IPS-20b (cell line): ENCODE measurements around the gene SLC12A7.

ENCODE experiments used
- H3K27ac ChIP-seq: one replicate; pipeline ENCODE4 v1.5.1; 2013; ENCODE audit warnings: low read length
- H3K27me3 ChIP-seq: 2 replicates; pipeline ENCODE4 v1.6.1; 2013; ENCODE audit warnings: mild to moderate bottlenecking, low read length, inconsistent platforms; ENCODE audit not compliant: insufficient read depth
- H3K36me3 ChIP-seq: 2 replicates; pipeline ENCODE4 v1.6.1; 2013; ENCODE audit warnings: low read depth, mild to moderate bottlenecking, inconsistent platforms, low read length, moderate library complexity; ENCODE audit not compliant: insufficient read depth
- H3K4me1 ChIP-seq: 2 replicates; pipeline ENCODE4 v1.6.1; 2013; ENCODE audit warnings: mild to moderate bottlenecking, control low read depth, inconsistent platforms, low read length, moderate library complexity; ENCODE audit not compliant: insufficient read depth
- H3K4me3 ChIP-seq: 2 replicates; pipeline ENCODE4 v1.5.1; 2013; ENCODE audit warnings: mild to moderate bottlenecking, low read length, inconsistent platforms
- H3K9ac ChIP-seq: 2 replicates; pipeline ENCODE4 v1.6.1; 2013; ENCODE audit warnings: low read depth, mild to moderate bottlenecking, inconsistent platforms, low read length, moderate library complexity
- H3K9me3 ChIP-seq: 2 replicates; pipeline ENCODE4 v1.6.1; 2013; ENCODE audit warnings: mild to moderate bottlenecking, low read depth, low read length, inconsistent platforms; ENCODE audit not compliant: insufficient read depth

Gene SLC12A7

DNA sequence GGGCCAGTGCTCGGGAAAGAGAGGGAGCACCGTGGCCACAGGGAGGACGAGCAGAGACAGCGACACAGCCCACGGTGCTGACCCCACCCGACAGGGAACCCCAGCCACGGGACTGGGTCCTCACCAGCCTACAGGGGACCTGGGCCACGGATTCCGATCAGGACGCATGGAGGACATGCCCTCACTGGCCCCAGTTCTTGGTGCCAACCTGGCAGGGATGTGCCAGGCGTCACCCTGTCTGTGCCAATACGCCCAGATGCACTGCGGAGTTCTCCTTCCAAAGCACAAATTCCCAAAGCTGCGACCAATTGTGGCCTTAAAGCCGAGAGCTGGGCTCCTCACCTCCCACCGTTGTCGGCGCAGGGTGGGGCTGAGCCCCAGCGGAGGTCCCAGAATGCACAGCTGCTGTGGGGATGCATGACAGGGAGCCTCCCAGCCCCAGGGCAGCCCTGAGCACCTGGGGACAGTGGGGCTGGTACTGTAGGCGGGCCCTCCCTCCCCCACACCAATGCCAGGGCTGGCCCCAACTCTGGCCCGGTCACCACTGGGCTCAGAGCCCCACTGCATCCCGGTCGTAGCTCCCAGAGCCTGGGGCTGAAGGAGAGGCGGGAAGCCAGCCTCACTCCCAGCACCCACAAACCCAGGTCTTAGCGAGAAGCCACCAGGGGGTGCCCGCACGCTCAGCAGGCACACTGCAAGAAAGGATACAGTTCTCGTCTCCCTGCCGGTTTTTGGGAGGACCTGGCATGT, 59.0 kb downstream of the SLC12A7 start:
- no peak overlapping the region for H3K4me3 ChIP-seq
- no peak overlapping the region; the same call in 1 of the 2 replicates for H3K9ac ChIP-seq
- H3K36me3 ChIP-seq, result peaks cover 53% of the 10 kb centered on the region
- no peaks in the 10 kb centered on the region for H3K27me3 ChIP-seq
- no peaks in the 10 kb centered on the region for H3K9me3 ChIP-seq
- no peak overlapping the region for H3K27ac ChIP-seq
- no peaks in the 10 kb centered on the region for H3K4me1 ChIP-seq

DNA sequence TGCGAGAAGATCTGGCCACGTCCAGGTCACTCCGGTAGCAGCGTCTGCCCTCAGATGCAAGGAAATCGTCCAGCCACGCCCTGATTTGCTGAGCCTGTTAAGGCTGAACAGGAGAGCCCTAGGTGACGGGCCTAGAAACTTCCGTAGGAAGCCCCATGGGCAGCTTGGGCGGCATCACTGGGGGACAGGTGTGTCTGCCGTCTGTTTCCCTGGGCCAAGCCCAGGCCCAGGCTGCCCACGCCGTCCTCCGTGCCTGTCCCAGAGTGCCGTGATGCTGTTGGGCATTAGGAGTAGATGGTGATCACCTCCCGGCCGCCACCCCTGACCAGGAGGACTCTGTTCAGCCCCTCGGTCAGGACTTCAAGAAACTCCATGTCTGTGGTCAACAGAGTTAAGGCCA, 59.8 kb downstream of the SLC12A7 start:
- H3K4me3 ChIP-seq, result no peak overlapping the region
- no peaks in the 10 kb centered on the region for H3K27me3 ChIP-seq
- H3K27ac ChIP-seq, result no peak overlapping the region
- no peaks in the 10 kb centered on the region for H3K9me3 ChIP-seq
- no peaks in the 10 kb centered on the region for H3K4me1 ChIP-seq
- H3K36me3 ChIP-seq, result peaks cover 46% of the 10 kb centered on the region
- H3K9ac ChIP-seq, result no peak overlapping the region

DNA sequence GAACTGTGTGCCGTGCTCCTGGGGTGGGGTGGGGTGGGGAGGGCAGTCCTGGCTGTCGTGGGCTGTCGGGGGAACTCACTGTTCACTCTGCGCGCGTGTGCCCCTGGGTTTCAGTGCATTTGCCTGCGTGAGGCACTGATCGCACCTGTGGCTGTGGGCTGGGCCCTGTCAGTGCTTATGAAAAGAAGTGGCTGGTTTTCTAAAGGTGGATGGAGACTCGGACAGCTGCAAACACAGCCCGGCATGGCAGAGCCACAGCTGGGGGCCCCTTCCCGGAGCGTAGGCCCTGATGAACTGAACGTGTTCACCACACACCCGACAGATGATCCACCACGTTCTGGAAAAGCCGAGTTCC, 60.5 kb downstream of the SLC12A7 start:
- no peak overlapping the region for H3K9ac ChIP-seq
- H3K9me3 ChIP-seq, result peaks cover 3% of the 10 kb centered on the region; the same call in 1 of the 2 replicates
- peaks cover 39% of the 10 kb centered on the region for H3K36me3 ChIP-seq
- no peak overlapping the region for H3K27ac ChIP-seq
- no peaks in the 10 kb centered on the region for H3K4me1 ChIP-seq
- H3K4me3 ChIP-seq, result no peak overlapping the region
- H3K27me3 ChIP-seq, result no peaks in the 10 kb centered on the region

DNA sequence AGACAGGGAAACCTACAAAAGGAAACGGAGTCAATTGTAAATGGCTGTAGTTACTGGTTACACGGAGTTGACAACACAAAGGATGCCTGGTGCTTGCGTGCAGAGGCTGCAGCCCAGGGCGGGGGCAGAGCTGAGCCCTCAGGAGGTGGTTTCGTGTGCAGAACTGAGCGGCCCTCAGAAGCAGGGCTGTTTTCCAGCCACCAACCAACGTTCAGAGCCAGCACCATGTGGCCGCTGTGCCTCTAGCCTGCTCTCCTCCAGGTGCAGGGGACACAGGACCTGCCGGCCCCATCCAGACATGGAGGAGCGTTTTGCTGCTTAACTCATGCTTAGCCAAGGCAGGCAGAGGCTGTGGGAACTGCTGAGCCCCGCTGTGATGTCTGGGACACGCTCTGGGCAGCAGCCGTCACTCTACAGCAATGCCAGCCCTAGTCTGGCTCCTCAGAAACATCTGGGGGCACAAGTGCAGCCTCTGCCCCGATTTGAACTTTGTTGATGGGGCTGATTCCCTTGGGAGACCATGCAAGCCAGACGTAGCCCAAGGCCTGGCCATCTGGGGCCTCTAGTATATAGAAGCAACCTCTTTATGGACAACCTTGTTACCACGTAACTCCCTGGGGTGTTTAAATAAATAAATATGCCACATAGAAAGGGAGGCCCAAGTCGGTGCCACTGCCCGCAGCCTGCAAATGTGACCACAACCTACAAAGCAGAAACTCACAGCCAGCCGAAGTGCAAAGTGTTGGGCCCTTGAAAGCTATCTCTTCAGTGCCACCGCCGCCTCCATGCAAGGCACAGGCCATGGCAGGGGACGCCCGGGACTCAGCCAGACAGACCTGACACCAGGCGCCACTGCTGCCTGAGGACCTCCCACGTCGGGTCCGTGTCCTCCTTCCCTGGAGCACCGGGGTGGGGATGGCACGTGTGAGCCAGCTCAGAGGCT, 61.2 kb downstream of the SLC12A7 start:
- Histone ChIP-seq H3K27me3 (no peaks in the 10 kb centered on the region), H3K4me3 (no peak overlapping the region), H3K9ac (no peak overlapping the region), H3K9me3 (peaks cover 9% of the 10 kb centered on the region; the same call in 1 of the 2 replicates), H3K4me1 (no peaks in the 10 kb centered on the region), H3K36me3 (peaks cover 33% of the 10 kb centered on the region), H3K27ac (no peak overlapping the region)

DNA sequence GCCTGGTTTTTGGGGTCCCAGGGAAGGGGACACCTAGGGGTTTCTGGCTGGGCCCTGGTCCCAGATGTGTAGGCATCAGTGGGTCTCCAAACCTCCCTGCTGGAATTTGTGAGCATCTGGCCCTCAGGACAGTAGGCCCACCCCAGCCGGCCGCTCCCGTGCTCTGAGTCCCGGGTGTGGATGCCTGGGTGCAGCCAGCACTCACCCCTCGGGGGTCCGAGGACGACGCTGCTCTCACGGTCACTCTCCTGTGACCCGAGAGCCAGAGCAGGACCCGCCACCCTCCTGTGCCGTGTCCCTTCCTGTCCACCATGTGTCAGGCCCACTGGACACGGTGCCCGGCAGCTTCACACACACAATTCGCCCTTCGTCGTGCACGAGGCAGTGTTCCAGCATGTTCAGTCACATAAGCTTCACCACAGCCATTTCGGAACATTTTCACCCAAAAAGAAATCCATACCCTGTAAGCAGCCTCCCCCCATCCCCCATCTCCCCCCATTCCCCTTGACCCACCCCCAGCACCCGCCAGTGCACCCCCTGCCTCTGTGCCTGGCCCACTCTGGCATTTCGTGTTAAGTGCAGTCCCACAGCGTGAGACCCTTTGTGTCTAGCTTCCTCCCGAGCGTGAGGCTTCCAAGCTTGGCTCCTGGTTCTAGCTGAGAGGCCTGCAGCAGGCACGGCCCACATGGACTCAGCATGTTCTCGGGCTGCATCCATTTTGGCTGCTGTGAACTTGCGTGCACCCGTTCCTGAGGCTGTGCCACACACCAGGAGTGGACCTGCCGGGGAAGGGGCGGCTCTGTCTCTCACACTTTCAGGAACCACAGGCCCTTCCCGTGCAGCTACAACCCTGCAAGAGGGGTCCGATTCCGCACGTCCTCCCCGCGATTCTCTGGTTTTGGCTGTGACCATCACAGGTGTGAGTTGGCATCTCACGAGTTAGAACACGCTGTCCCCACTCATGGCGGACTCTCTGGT, 62.7 kb downstream of the SLC12A7 start:
- no peak overlapping the region for H3K4me3 ChIP-seq
- H3K27ac ChIP-seq, result no peak overlapping the region
- no peaks in the 10 kb centered on the region for H3K4me1 ChIP-seq
- H3K36me3 ChIP-seq, result peaks cover 22% of the 10 kb centered on the region
- no peaks in the 10 kb centered on the region for H3K27me3 ChIP-seq
- peaks cover 17% of the 10 kb centered on the region; the same call in 1 of the 2 replicates for H3K9me3 ChIP-seq
- no peak overlapping the region for H3K9ac ChIP-seq

DNA sequence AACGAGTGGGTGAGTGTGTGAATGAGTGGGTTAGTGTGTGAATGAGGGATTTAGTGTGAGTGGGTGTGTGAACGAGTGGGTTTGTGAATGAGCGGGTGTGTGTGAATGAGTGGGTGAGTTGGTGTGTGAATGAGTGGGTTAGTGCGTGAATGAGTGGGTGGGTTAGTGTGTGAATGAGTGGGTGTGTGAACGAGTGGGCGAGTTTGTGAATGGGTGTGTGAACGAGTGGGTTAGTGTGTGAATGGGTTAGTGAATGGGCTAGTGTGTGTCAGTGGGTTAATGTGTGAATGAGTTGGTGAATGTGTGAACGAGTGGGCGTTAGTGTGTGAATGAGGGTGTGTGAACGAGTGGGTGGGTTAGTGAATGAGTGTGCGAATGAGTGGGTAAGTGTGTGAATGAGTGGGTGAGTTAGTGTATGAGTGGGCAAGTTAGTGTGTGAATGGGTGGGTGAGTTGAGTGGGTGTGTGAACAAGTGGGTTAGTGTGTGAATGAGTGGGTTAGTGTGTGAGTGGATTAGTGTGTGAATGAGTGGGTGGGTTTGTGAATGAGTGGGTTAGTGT, 63.6 kb downstream of the SLC12A7 start:
- H3K4me3 ChIP-seq, result no peak overlapping the region
- H3K9ac ChIP-seq, result no peak overlapping the region
- H3K27ac ChIP-seq, result no peak overlapping the region
- no peaks in the 10 kb centered on the region for H3K27me3 ChIP-seq
- H3K36me3 ChIP-seq, result peaks cover 14% of the 10 kb centered on the region
- peaks cover 23% of the 10 kb centered on the region; the same call in 1 of the 2 replicates for H3K9me3 ChIP-seq
- no peaks in the 10 kb centered on the region for H3K4me1 ChIP-seq

DNA sequence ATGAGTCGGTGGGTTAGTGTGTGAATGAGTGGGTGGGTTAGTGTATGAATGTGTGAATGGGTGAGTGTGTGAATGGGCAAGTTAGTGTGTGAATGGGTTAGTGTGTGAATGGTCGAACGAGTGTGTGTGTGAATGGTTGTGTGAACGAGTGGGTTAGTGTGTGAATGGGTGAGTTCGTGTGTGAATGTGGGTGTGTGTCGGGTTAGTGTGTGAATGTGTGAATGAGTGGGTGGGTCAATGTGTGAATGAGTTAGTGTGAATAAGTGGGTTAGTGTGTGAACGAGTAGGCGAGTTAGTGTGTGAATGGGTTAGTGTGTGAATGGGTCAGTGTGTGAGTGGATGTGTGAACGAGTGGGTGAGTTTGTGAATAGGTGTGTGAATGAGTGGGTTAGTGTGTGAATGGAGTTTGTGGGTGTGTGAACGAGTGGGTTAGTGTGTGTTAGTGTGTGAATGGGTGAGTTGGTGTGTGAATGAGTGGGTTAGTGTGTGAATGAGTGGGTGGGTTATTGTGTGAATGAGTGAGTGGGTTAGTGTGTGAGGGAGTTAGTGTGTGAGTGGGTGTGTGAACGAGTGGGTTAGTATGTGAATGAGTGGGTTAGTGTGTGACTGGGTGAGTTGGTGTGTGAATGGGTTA, 64.4 kb downstream of the SLC12A7 start:
- Histone ChIP-seq H3K36me3 (peaks cover 11% of the 10 kb centered on the region), H3K9me3 (peaks cover 29% of the 10 kb centered on the region; the same call in 1 of the 2 replicates), H3K4me1 (no peaks in the 10 kb centered on the region), H3K9ac (no peak overlapping the region), H3K4me3 (no peak overlapping the region), H3K27ac (no peak overlapping the region), H3K27me3 (no peaks in the 10 kb centered on the region)

DNA sequence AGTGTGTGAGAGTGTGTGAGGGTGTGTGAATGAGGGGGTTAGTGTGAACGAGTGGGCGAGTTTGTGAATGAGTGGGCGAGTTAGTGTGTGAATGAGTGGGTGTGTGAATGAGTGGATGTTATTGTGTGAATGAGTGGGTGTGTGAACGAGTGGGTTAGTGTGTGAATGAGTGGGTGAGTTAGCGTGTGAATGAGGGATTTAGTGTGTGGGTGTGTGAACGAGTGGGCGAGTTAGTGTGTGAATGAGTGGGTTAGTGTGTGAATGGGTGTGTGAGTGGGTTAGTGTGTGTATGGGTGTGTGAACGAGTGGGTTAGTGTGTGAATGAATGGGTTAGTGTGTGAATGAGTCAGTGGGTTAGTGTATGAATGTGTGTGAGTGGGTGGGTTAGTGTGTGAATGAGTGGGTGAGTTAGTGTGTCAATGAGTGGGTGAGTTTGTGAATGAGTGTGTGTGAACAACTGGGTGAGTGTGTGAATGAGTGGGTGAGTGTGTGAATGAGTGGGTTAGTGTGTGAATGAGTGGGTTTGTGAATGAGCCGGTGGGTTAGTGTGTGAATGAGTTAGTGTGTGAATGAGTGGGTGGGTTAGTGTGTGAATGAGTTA, 65.8 kb downstream of the SLC12A7 start:
- peaks cover 41% of the 10 kb centered on the region for H3K9me3 ChIP-seq
- H3K9ac ChIP-seq, result no peak overlapping the region
- H3K4me1 ChIP-seq, result no peaks in the 10 kb centered on the region
- H3K4me3 ChIP-seq, result no peak overlapping the region
- H3K27me3 ChIP-seq, result no peaks in the 10 kb centered on the region
- no peaks in the 10 kb centered on the region for H3K36me3 ChIP-seq
- H3K27ac ChIP-seq, result no peak overlapping the region

DNA sequence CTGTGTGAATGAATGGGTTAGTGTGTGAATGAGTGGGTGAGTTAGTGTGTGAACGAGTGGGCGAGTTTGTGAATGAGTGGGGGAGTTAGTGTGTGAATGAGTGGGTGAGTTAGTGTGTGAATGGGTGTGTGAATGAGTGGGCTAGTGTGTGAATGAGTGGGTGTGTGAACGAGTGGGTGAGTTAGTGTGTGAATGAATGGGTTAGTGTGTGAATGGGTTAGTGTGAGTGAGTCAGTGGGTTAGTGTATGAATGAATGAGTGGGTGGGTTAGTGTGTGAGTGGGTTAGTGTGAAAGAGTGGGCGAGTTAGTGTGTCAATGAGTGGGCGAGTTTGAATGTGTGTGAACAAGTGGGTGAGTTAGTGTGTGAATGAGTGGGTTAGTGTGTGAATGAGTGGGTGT, 67.7 kb downstream of the SLC12A7 start:
- peaks cover 53% of the 10 kb centered on the region for H3K9me3 ChIP-seq
- no peaks in the 10 kb centered on the region for H3K36me3 ChIP-seq
- no peaks in the 10 kb centered on the region for H3K27me3 ChIP-seq
- H3K4me1 ChIP-seq, result no peaks in the 10 kb centered on the region
- H3K9ac ChIP-seq, result no peak overlapping the region
- no peak overlapping the region for H3K27ac ChIP-seq
- no peak overlapping the region for H3K4me3 ChIP-seq

DNA sequence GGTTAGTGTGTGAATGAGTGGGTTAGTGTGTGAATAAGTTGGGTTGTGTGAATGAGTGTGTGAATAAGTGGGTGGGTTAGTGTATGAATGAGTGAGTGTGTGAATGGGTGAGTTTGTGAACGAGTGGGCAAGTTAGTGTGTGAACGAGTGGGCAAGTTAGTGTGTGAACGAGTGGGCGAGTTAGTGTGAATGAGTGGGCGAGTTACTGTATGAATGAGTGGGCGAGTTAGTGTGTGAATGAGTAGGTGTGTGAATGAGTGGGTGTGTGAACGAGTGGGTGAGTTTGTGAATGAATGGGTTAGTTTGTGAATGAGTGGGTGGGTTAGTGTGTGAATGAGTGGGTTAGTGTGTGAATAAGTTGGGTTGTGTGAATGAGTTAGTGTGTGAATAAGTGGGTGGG, 68.5 kb downstream of the SLC12A7 start:
- H3K36me3 ChIP-seq, result no peaks in the 10 kb centered on the region
- no peak overlapping the region for H3K9ac ChIP-seq
- H3K4me3 ChIP-seq, result no peak overlapping the region
- H3K27ac ChIP-seq, result no peak overlapping the region
- no peaks in the 10 kb centered on the region for H3K27me3 ChIP-seq
- peaks cover 53% of the 10 kb centered on the region for H3K9me3 ChIP-seq
- H3K4me1 ChIP-seq, result no peaks in the 10 kb centered on the region
